Renal cortex interstitium (tissue), 15 donors: ENCODE results near the gene ABCA3. TPM values are rescaled to one million over a fixed set of nuclear protein-coding genes. Genes with fewer than 3 reads are reported as not detected.
"Not testable (repeated sequence)": the region's sequence is repeated elsewhere in the genome, so short reads cannot be mapped to it uniquely, and the experiment has no call there.

Experiments
- DNase-seq, 11 donors: peaks; one replicate each; pipeline ENCODE4 v3.0.0-alpha.2; 2013; ENCODE audit warnings: low read depth in 9 of 11, low spot score in 4 of 11; ENCODE audit errors: extremely low read depth in 1 of 11
- long read RNA-seq, 16 experiments: transcript quantifications; one replicate each; lab custom pipeline, GENCODE V29; 2026
- polyA plus RNA-seq, 3 donors: library from polyadenylated mRNA; unstranded; fragments of 120-200 nt; gene quantifications; one replicate each; pipeline ENCODE4 v1.2.1, GENCODE V29; 2013; ENCODE audit not compliant: insufficient read length in 3 of 3

ABCA3 gene
- 1 to 10 TPM; 5.2 to 6.9 (median 6.3) TPM for polyA plus RNA-seq
- long read RNA-seq, donor 1 = 0 reads
- long read RNA-seq, donor 2 = 0 reads
- long read RNA-seq, donor 3, partial matches to known transcripts = 6 of 6 reads
- long read RNA-seq, donor 3, other reads (novel, unspliced or antisense) = 0 of 6 reads
- long read RNA-seq, donor 4 = 0 reads
- long read RNA-seq, donor 5 = 0 reads
- long read RNA-seq, donor 6, partial matches to known transcripts = 6 of 6 reads
- long read RNA-seq, donor 6, other reads (novel, unspliced or antisense) = 0 of 6 reads
- long read RNA-seq, donor 7 = 0 reads
- long read RNA-seq, donor 8 = 0 reads
- long read RNA-seq, donor 9 = 0 reads
- long read RNA-seq, donor 10 = 0 reads
- long read RNA-seq, donor 11 = 0 reads
- long read RNA-seq, donor 12 = 0 reads
- long read RNA-seq, donor 13 = 0 reads
- long read RNA-seq, donor 14 = 0 reads
- long read RNA-seq, donor 15 = 0 reads
- long read RNA-seq, donor 16 = 0 reads

- DNase-seq = peak; percentile 80 to 94 (median 92)
Observed at GRCh38 chr16:2340564-2341455, at the start of gene ABCA3. ABCA3 (minus strand) TSS chr16:2340728; CDS start chr16:2326466, 14,262 bp downstream.

DNA sequence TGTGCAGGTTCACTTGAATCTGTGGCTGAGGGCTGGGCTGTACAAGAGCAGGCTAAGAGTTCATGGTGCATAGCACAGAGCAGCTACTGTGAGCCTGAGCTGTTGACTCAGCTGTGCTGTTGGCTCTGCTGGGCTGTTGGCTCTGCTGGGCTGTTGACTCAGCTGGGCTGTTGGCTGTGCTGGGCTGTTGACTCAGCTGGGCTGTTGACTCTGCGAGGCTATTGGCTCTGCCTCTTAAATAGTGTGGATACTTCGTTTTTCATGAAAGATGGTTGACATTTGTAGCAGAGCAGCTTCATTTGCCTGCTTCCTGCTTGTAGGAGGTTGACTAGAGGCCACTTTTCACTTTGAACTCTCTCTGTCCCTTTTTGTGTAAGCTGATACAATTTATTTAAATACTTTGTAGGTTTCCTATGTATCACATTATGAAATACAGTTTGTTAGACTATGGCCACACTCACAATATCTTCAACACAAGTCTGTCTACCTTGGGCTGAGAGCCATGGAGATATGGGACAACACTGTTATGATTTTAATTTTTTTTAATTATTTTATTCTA is 48.4 kb upstream of the ABCA3 start:
- no peak for DNase-seq

- no peak for DNase-seq
Observed at GRCh38 chr16:2388139-2388874, 47.8 kb upstream of the ABCA3 start.

DNA sequence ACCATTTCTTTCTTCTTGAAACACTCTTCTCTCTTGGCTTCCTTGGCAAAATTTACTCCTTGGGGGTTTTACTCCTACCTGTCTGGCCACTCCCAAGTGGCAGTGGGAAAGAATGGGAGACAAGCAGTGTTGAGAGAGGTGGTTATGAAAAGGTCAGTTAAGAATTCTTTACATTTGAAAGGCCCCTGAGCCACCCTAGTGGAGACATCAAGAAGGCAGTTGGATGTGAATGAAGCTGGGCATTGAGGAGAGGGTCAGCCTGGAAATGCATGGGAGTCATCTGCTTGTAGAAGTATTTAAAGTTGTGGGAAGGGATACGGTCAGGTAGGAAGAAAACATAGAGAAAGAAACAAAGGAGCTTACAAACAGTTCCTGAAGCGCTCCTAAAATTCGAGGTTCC is 46.5 kb upstream of the ABCA3 start:
- no peak for DNase-seq

GRCh38 chr16:2385982-2386381 is 45.5 kb upstream of the ABCA3 start:
- not testable (repeated sequence) for DNase-seq

GRCh38 chr16:2385190-2385836 is 44.8 kb upstream of the ABCA3 start:
- DNase-seq = no peak

- no peak for DNase-seq
Observed at GRCh38 chr16:2384426-2384825, 43.9 kb upstream of the ABCA3 start.

DNA sequence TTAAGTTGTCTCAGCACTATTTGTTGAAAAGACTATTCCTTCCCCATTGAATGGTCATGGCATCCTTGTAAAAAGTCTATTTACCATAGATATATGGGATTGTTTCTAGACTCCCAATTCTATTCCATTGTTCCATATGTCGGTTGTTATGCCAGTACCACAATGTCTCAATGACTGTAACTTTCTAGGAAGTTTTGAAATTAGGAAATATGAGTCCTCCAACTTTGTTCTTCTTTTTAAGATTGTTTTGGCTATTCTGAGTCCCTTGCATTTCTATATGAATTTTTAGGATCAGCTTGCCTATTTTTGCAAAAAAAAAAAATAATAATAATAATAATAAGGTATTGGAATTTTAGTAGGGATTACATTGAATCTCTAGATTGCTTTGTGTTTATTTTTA is 43.0 kb upstream of the ABCA3 start:
- DNase-seq = no peak

DNA sequence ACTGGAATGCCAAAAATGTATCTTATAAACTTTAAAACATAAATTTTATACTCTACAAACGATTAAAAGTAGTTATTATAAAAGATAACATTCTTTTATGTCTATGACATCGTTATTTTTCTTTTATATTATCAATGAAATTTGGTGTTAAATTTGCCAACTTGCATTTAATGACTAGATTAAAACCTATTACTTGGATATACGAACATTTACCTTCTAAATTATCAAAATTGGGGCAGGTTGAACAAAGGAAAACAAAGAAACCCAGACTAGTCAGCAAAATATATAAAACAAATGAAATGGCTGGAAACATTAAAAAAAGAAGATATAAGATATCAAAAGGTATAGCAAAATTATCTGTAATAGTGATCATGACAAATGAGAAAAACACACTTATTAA is 34.1 kb upstream of the ABCA3 start:
- DNase-seq = no peak

DNA sequence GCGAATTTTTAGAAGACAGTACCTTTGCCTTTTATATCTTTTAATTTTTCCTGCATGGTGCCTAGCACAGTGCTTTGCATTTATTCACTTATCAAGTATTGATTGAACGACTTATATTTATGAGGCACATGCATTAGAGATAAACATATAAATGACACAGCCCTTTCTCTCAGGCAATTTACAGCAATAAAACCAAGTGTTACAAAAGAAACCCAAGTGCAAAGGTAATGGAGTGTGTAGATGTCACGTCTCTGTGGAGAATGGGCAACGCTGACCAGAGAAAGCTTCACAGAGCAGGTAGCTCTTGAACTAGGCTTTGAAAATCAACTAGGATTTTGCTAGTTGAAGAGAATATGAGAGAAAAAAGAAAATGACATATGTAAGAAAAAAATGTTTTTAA is 32.6 kb upstream of the ABCA3 start:
- no peak for DNase-seq

DNA sequence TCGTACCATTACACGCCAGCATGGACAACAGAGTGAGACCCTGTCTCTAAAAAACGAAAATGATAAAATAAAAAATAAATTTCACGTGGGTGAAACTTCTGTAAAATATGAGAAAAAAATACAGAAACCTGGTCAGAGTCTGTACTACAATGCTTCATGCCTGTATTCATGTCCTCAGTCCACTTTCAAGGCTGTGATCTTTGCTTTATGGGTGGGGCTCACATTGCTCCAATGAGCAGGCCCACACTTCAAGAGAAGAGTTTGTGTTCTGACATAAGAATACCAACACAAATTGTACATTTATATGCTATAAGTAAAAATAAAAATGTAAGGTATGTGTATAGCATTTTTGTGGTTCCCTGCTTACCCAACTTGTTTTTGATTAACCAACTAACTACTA is 32.2 kb upstream of the ABCA3 start:
- DNase-seq = no peak

GRCh38 chr16:2371421-2371820 is 30.9 kb upstream of the ABCA3 start:
- no peak for DNase-seq

DNA sequence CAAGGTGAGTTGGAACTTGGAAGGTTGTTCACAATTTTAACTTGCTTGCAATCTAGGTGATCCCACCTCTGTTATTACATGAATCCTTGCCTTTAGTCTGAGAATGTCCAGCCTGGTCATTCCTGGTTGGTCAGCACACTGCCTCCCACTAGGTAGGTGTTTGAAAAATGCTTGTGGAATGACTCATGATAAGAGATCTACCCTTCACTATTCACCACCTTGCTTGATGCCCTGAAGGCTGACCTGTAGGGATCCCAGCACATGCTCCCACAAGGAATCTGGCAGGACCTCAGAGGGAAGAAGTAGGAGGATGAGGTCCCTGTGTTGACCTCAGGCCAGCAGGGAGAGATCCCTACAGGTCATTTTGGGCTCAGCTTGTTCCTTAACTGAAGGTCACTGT is 30.2 kb upstream of the ABCA3 start:
- DNase-seq = no peak

DNA sequence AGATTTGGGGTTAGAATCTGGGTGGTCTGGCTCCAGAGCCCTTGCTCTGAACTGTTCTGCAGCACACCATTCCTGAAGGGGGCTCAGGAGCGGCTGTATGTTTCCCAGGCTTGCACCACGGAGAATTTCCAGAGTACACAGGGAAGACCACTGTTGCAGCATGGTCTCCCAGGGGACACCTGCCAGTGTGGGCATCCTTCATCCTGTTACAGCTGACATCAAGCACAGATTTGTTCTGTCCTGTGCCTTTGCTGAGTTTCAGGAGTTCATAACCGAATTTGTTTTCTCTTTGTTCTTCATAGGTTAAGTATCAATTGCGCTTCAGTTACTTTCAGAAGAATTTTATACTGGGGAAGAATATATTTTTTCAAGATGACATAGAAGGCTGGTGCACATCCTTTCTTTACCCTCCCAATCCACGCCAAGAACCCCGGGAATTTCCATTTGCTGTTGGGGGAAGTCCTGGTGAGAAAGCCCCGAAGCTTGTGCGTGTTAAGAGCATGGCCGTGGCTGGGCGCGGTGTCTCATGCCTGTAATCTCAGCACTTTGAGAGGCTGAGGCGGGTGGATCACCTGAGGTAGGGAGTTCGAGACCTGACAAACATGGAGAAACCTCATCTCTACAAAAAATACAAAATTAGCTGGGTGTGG is 26.3 kb upstream of the ABCA3 start:
- DNase-seq = no peak

GRCh38 chr16:2365397-2366294 is 25.1 kb upstream of the ABCA3 start:
- DNase-seq = peak in 3 of 11 donors; percentile 20 to 35 (median 27)

GRCh38 chr16:2364638-2365210 is 24.2 kb upstream of the ABCA3 start:
- DNase-seq = peak in 2 of 11 donors; percentile 26 to 31

DNA sequence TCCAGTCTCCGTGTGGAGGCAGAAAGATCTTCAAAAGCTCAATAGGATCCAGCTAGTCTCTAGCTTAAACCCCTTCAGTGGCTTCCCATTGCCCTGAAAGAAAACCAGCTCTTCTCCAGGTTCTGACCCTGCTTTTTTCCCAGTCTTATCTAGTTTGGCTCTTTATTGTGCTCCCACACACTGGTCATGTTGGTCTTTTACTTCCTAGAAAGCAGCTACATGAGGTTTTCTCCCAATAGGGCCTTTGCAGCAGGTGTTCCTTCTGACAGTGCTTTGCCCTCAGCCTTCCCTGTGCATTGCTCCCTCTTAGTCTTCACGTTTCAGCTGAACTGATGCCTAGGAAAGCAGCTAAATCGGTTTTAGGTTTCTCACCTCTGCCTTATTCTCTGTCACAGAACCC is 21.7 kb upstream of the ABCA3 start:
- no peak for DNase-seq
